Measurements from ENCODE around the gene GDPGP1. TPM values are rescaled to one million over a fixed set of nuclear protein-coding genes. Genes with fewer than 3 reads are reported as not detected.

GDPGP1 gene
- total RNA-seq, 1 experiment from 2014 or later: 22.8 TPM

DNA sequence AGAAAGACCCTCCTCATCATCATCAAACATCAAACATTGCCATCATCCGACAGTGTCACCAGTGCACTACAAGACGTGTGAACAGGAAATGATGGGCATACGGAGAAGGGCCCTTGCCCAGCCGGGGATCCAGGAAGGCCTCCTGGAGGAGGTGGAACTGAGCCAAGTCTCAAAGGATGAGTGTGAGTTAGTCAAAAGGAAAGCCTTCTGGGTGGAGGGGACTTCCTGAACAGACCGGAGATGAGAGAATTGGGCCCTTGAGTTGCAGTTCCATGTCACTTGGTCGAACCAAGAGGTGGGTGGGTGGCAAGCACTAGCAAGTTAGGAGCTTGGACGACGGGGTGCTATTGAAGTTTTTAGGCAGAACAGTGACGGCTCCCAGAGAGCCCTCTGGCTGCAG, 24.4 kb upstream of the GDPGP1 start:
- Histone ChIP-seq H3K4me1 (ENCODE audit: control insufficient read depth, insufficient read depth, low read length) (peaks cover 97% of the 10 kb centered on the region), H3K4me3 (ENCODE audit: low read depth in 2 of 2, low read length in 2 of 2) (peak overlapping the region in 1 of 2 experiments; percentile 100; a peak in 2 of 4 replicates), H3K27ac (ENCODE audit: low read length) (peak overlapping the region; percentile 100), H3K36me3 (ENCODE audit: control insufficient read depth, insufficient read depth, low read length) (peaks cover 23% of the 10 kb centered on the region), H3K9me3 (ENCODE audit: control insufficient read depth, insufficient read depth, low read depth, low read length) (no peaks in the 10 kb centered on the region), H3K27me3 (ENCODE audit: control insufficient read depth, insufficient read depth, low read length) (no peaks in the 10 kb centered on the region)
- no peak for ATAC-seq
- no TSS peak for BruUV-seq (replicated peaks)
- in situ Hi-C loops (cut with HindIII; ENCODE audit: low pct_unique_long_range_greater_than_20kb, low sequenced_read_pairs): no loop called here
- TF ChIP-seq TCF7L2 (IDR thresholded peaks at IDR 0.05; ENCODE audit: low read depth, low read length) (no peak), POLR2AphosphoS5 (IDR thresholded peaks at IDR 0.05; ENCODE audit: low read depth, low read length) (0 out of 2 replicates have a peak, but pooled peaks have one; percentile 13), SIN3A (IDR thresholded peaks at IDR 0.05; ENCODE audit: borderline replicate concordance, insufficient read depth, low read depth, low read length) (no peak), REST (IDR thresholded peaks at IDR 0.05; ENCODE audit: insufficient read depth in 1 of 2, low read depth in 2 of 2, low read length in 1 of 2) (no peak)
- TF ChIP-seq, protein P1, sequence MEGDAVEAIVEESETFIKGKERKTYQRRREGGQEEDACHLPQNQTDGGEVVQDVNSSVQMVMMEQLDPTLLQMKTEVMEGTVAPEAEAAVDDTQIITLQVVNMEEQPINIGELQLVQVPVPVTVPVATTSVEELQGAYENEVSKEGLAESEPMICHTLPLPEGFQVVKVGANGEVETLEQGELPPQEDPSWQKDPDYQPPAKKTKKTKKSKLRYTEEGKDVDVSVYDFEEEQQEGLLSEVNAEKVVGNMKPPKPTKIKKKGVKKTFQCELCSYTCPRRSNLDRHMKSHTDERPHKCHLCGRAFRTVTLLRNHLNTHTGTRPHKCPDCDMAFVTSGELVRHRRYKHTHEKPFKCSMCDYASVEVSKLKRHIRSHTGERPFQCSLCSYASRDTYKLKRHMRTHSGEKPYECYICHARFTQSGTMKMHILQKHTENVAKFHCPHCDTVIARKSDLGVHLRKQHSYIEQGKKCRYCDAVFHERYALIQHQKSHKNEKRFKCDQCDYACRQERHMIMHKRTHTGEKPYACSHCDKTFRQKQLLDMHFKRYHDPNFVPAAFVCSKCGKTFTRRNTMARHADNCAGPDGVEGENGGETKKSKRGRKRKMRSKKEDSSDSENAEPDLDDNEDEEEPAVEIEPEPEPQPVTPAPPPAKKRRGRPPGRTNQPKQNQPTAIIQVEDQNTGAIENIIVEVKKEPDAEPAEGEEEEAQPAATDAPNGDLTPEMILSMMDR (IDR thresholded peaks at IDR 0.05): no peak
- DNase-seq (ENCODE audit: low read depth, low spot score): no peak
- POLR2A ChIA-PET: no interaction called here
- CTCF ChIA-PET: no interaction called here
- intact Hi-C loops (cut with micrococcal nuclease; ENCODE audit: unreplicated experiment): no loop called here

DNA sequence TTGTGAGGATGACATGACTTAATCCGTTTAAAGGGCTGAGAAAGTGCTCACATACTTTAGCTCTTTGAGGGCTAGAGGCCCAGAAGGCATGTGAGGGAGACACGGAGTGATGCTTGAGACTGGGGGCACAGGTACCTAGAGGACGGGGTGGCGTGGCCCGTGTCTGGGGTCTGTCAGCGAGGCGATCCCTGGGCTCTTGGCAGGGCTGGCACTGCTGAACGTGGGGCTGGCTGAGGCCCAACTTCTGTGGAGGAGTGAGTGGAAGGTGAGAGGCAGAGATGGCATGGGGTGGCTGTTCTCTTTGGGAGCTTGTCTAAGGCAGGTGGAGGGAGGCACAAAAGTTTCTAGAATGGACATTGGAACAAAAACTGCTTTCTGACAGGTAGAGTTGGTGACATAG, 23.4 kb upstream of the GDPGP1 start:
- ATAC-seq: no peak
- no peaks in the 10 kb centered on the region for H3K9me3 ChIP-seq (ENCODE audit: control insufficient read depth, insufficient read depth, low read depth, low read length)
- no peaks in the 10 kb centered on the region for H3K27me3 ChIP-seq (ENCODE audit: control insufficient read depth, insufficient read depth, low read length)
- in situ Hi-C loops (cut with HindIII; ENCODE audit: low pct_unique_long_range_greater_than_20kb, low sequenced_read_pairs) (loop anchor here (10.0 kb wide), 1 partner anchor 46 kb away; no protein-coding TSS in a partner anchor), intact Hi-C loops (cut with micrococcal nuclease; ENCODE audit: unreplicated experiment) (no loop called here)
- H3K4me3 ChIP-seq (ENCODE audit: low read depth in 2 of 2, low read length in 2 of 2): peak overlapping the region in 1 of 2 experiments; percentile 100; a peak in 2 of 4 replicates
- no TSS peak for BruUV-seq (replicated peaks)
- peaks cover 98% of the 10 kb centered on the region for H3K4me1 ChIP-seq (ENCODE audit: control insufficient read depth, insufficient read depth, low read length)
- DNase-seq (ENCODE audit: low read depth, low spot score): no peak
- POLR2A ChIA-PET: no interaction called here
- peaks cover 17% of the 10 kb centered on the region for H3K36me3 ChIP-seq (ENCODE audit: control insufficient read depth, insufficient read depth, low read length)
- peak overlapping the region; percentile 100 for H3K27ac ChIP-seq (ENCODE audit: low read length)
- TF ChIP-seq POLR2AphosphoS5 (IDR thresholded peaks at IDR 0.05; ENCODE audit: low read depth, low read length): peak; percentile 38; the same call in 1 of the 2 replicates
- TF ChIP-seq SIN3A (IDR thresholded peaks at IDR 0.05; ENCODE audit: borderline replicate concordance, insufficient read depth, low read depth, low read length): no peak
- CTCF ChIA-PET: interaction anchor here (0.5 kb wide), 1 partner anchor 22 kb away, joined by 5 read pairs; no protein-coding TSS in a partner anchor

GRCh38 chr15:90211009-90211408, 23.0 kb upstream of the GDPGP1 start:
- Histone ChIP-seq H3K27me3 (ENCODE audit: control insufficient read depth, insufficient read depth, low read length) (no peaks in the 10 kb centered on the region), H3K4me1 (ENCODE audit: control insufficient read depth, insufficient read depth, low read length) (peaks cover 97% of the 10 kb centered on the region), H3K9me3 (ENCODE audit: control insufficient read depth, insufficient read depth, low read depth, low read length) (no peaks in the 10 kb centered on the region), H3K36me3 (ENCODE audit: control insufficient read depth, insufficient read depth, low read length) (peaks cover 13% of the 10 kb centered on the region), H3K4me3 (ENCODE audit: low read depth in 2 of 2, low read length in 2 of 2) (peak overlapping the region in 1 of 2 experiments; percentile 100; a peak in 2 of 4 replicates), H3K27ac (ENCODE audit: low read length) (peak overlapping the region; percentile 100)
- BruUV-seq (replicated peaks): TSS peak; percentile 21
- TF ChIP-seq SIN3A (IDR thresholded peaks at IDR 0.05; ENCODE audit: borderline replicate concordance, insufficient read depth, low read depth, low read length) (peak; percentile 39; the same call in 1 of the 2 replicates), TCF7L2 (IDR thresholded peaks at IDR 0.05; ENCODE audit: low read depth, low read length) (no peak), REST (IDR thresholded peaks at IDR 0.05; ENCODE audit: insufficient read depth in 1 of 2, low read depth in 2 of 2, low read length in 1 of 2) (no peak), POLR2AphosphoS5 (IDR thresholded peaks at IDR 0.05; ENCODE audit: low read depth, low read length) (peak; percentile 68)
- TF ChIP-seq, protein P1 (IDR thresholded peaks at IDR 0.05): no peak
- in situ Hi-C loops (cut with HindIII; ENCODE audit: low pct_unique_long_range_greater_than_20kb, low sequenced_read_pairs) (loop anchor here (10.0 kb wide), 1 partner anchor 46 kb away; no protein-coding TSS in a partner anchor), intact Hi-C loops (cut with micrococcal nuclease; ENCODE audit: unreplicated experiment) (no loop called here)
- ChIA-PET CTCF (interaction anchor here (0.5 kb wide), 1 partner anchor 22 kb away, joined by 5 read pairs; no protein-coding TSS in a partner anchor), POLR2A (no interaction called here)
- peak; percentile 20 for ATAC-seq
- no peak for DNase-seq (ENCODE audit: low read depth, low spot score)
